Uterus (tissue), 2 donors: ENCODE measurements around the gene SATB2.

ENCODE experiments used
- POLR2A ChIP-seq, 2 donors: fragments of 450-650 bp; IDR thresholded peaks; one replicate each; pipeline ENCODE4 v1.6.1; 2016; ENCODE audit warnings: antibody characterized with exemption in 2 of 2, mild to moderate bottlenecking in 1 of 2, moderate library complexity in 1 of 2
- TF ChIP-seq, protein P1 (sequence below), 4 experiments: fragments of 200-600 bp in 2 of 4; fragments of 450-650 bp in 2 of 4; sonication (generic) in 2 of 4; IDR thresholded peaks; one replicate each; pipeline ENCODE4 v1.5.1; 2016 to 2019; ENCODE audit warnings: antibody characterized with exemption in 4 of 4, mild to moderate bottlenecking in 2 of 4, moderate library complexity in 1 of 4

DNA sequence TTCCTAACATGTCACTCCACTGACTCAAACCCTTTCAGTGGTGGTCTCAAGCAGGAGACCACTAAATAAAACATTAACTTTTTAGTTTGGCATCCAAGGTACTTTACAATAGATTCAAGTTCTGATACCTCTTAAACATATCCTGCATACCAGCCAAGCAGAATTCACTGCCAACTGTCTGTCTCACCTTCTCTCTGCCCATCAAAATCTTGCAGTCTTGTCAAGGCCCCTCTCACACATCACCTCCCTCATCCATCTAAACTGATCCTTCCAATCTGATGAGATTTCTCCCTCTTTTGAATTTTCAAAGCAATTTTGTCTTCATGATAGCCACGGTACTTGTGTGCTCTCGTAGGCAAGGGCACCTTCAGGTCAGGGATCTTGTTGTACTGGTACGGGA is 43.7 kb downstream of the SATB2 start:
- TF ChIP-seq POLR2A (IDR thresholded peaks at IDR 0.05), result no peak
- TF ChIP-seq, protein P1, sequence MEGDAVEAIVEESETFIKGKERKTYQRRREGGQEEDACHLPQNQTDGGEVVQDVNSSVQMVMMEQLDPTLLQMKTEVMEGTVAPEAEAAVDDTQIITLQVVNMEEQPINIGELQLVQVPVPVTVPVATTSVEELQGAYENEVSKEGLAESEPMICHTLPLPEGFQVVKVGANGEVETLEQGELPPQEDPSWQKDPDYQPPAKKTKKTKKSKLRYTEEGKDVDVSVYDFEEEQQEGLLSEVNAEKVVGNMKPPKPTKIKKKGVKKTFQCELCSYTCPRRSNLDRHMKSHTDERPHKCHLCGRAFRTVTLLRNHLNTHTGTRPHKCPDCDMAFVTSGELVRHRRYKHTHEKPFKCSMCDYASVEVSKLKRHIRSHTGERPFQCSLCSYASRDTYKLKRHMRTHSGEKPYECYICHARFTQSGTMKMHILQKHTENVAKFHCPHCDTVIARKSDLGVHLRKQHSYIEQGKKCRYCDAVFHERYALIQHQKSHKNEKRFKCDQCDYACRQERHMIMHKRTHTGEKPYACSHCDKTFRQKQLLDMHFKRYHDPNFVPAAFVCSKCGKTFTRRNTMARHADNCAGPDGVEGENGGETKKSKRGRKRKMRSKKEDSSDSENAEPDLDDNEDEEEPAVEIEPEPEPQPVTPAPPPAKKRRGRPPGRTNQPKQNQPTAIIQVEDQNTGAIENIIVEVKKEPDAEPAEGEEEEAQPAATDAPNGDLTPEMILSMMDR (IDR thresholded peaks at IDR 0.05), result no peak
